ENCODE measurements around the gene TRAPPC12. TPM values are rescaled to one million over a fixed set of nuclear protein-coding genes. Genes with fewer than 3 reads are reported as not detected.

Gene TRAPPC12
- total RNA-seq, 2 donors from 2014 or later, result 98.2 to 103 TPM

DNA sequence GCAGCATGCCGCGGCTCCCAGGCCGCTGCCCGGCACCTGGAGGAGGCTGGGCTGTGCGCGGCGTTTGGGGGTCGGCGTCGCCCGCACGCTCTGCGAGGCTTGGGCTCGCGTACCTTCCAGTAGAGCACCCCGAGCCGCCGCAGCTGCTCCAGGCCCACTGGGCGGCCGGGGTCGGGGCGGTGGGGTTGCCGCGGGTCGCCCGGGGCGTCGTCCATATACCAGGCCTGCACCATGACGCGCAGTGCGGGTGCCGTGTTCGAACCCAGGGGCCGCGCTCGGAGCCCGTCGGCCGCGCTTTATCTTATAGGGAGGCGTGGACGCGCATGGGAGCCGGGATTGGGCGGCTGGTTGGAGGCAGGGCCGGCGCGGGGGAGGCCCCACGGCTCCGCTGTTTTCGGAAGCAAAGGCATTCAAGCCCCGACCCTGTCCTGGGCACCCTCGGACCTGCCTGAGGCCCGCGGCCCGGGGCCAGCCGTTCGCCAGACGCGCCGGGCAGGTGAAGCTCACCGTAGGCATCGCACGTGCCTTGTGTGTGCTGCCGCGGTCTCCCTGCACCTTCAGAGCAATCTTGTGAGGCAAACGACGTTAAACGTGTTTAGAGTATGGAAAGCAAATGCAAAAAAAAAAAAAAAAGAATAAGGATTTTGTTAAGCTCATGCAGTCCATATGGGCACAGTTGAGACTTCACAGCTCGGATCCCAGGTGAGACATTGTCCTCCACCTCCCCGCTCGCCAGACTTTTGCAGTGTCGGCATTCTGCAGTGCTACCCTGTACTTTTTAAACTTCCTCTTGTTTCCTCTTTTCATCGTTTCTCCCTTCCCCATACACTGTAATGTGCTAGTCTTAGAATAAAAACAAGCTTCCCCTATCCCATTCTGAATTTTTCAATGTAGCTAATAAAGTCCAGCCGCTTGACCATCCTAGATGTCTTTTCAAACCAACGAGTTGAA lies 140.0 kb downstream of the TRAPPC12 start, which contains the start of gene ADI1:
Gene ADI1 (minus strand): TSS at position 277 of the 951 bp plus-strand sequence. CDS start 44 bp downstream, at position 233.
- Histone ChIP-seq H3K36me3 (ENCODE audit: control insufficient read depth, insufficient read depth, low read length) (peaks cover 20% of the 10 kb centered on the region), H3K27ac (ENCODE audit: low read depth, low read length) (peak within 1 kb of the TSS; percentile 96), H3K4me3 (ENCODE audit: low read length) (peak within 1 kb of the TSS; percentile 85), H3K9me3 (ENCODE audit: control insufficient read depth, low read length) (peaks cover 23% of the 10 kb centered on the region), H3K4me1 (ENCODE audit: control insufficient read depth, insufficient read depth, low read length) (no peaks in the 10 kb centered on the region), H3K27me3 (ENCODE audit: control insufficient read depth, insufficient read depth, low read length, poor library complexity, severe bottlenecking) (no peaks in the 10 kb centered on the region), H3K9ac (ENCODE audit: extremely low read depth, low read length, poor library complexity, severe bottlenecking) (peak within 1 kb of the TSS; percentile 85)
- TF ChIP-seq, protein P1, sequence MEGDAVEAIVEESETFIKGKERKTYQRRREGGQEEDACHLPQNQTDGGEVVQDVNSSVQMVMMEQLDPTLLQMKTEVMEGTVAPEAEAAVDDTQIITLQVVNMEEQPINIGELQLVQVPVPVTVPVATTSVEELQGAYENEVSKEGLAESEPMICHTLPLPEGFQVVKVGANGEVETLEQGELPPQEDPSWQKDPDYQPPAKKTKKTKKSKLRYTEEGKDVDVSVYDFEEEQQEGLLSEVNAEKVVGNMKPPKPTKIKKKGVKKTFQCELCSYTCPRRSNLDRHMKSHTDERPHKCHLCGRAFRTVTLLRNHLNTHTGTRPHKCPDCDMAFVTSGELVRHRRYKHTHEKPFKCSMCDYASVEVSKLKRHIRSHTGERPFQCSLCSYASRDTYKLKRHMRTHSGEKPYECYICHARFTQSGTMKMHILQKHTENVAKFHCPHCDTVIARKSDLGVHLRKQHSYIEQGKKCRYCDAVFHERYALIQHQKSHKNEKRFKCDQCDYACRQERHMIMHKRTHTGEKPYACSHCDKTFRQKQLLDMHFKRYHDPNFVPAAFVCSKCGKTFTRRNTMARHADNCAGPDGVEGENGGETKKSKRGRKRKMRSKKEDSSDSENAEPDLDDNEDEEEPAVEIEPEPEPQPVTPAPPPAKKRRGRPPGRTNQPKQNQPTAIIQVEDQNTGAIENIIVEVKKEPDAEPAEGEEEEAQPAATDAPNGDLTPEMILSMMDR (conservative IDR thresholded peaks at IDR 0.05), result no peak
- H3K27ac Mint-ChIP-seq, result peak within 1 kb of the TSS; percentile 90
- 9 to 24% methylated on average over 15 to 76 of the region's 76 CpGs for WGBS, 2 experiments (ENCODE audit: insufficient coverage in 1 of 2, insufficient read length in 1 of 2)
- H3K4me1 Mint-ChIP-seq, result peaks cover 20% of the 10 kb centered on the region
- H3K4me3 Mint-ChIP-seq, result peak within 1 kb of the TSS; percentile 81
- peaks cover 29% of the 10 kb centered on the region for H3K36me3 Mint-ChIP-seq (ENCODE audit: low read depth)
- DNase-seq, result peak; percentile 94
- H3K27me3 Mint-ChIP-seq (ENCODE audit: insufficient read depth), result peaks cover 14% of the 10 kb centered on the region
- H3K9me3 Mint-ChIP-seq, result peaks cover 27% of the 10 kb centered on the region

DNA sequence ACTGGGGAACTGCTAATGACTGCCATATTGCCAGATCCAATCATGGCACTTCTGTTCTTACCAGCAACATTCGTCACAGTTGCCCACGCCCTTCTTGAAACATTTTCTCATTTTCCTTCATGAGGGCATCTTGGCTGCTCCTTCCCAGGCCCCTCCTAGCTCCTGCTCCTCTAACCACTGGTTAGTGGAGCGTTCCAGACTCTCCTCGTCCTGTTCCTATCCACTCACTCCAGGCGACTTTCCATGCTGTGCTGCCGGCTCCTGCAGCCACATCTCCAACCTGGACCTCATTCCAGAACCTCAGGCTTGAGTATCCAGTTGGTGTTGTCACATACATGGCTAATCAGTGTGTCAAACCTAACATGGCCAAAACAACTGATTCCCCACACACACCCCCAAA lies 141.1 kb downstream of the TRAPPC12 start:
- Histone ChIP-seq H3K27me3 (ENCODE audit: control insufficient read depth, insufficient read depth, low read length, poor library complexity, severe bottlenecking) (no peaks in the 10 kb centered on the region), H3K9ac (ENCODE audit: extremely low read depth, low read length, poor library complexity, severe bottlenecking) (no peak overlapping the region), H3K27ac (ENCODE audit: low read depth, low read length) (no peak overlapping the region), H3K4me3 (ENCODE audit: low read length) (peak overlapping the region; percentile 85), H3K9me3 (ENCODE audit: control insufficient read depth, low read length) (peaks cover 17% of the 10 kb centered on the region), H3K4me1 (ENCODE audit: control insufficient read depth, insufficient read depth, low read length) (no peaks in the 10 kb centered on the region), H3K36me3 (ENCODE audit: control insufficient read depth, insufficient read depth, low read length) (peaks cover 15% of the 10 kb centered on the region)
- DNase-seq, result no peak
- Mint-ChIP-seq H3K36me3 (ENCODE audit: low read depth) (peaks cover 19% of the 10 kb centered on the region), H3K27me3 (ENCODE audit: insufficient read depth) (peaks cover 17% of the 10 kb centered on the region), H3K4me1 (peaks cover 20% of the 10 kb centered on the region), H3K27ac (no peak overlapping the region), H3K9me3 (peaks cover 16% of the 10 kb centered on the region), H3K4me3 (peak overlapping the region; percentile 81)
- WGBS, 2 experiments (ENCODE audit: insufficient coverage in 1 of 2, insufficient read length in 1 of 2), result 94 to 98% methylated on average over 6 of the region's 6 CpGs
- TF ChIP-seq, protein P1 (conservative IDR thresholded peaks at IDR 0.05), result no peak

DNA sequence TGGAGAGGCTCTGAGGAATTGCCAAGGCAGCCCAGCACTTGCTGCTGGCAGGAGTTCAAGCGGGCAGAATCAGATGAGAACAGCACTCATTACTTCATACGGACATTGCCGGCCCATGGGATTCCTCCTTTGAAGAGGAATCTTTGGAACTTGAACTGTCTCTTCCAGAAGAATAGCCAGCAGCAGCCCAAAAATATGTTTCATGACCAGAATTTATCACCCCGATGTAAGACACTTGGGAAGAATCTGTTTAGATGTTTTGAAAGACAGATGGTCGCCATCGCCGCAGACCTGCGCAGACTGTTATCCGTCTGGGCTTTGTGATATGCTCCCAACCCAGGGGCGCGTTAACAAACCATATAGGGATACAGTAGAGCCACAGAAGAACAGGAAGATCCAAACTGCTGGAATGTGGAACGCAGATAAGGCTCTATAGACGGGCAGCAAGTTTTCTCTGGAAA lies 143.5 kb downstream of the TRAPPC12 start:
- H3K36me3 ChIP-seq (ENCODE audit: control insufficient read depth, insufficient read depth, low read length), result no peaks in the 10 kb centered on the region
- no peak overlapping the region for H3K4me3 ChIP-seq (ENCODE audit: low read length)
- Mint-ChIP-seq H3K27me3 (ENCODE audit: insufficient read depth) (peaks cover 17% of the 10 kb centered on the region), H3K36me3 (ENCODE audit: low read depth) (peaks cover under 1% of the 10 kb centered on the region), H3K4me1 (peaks cover 18% of the 10 kb centered on the region), H3K4me3 (no peak overlapping the region), H3K27ac (no peak overlapping the region), H3K9me3 (no peaks in the 10 kb centered on the region)
- H3K27me3 ChIP-seq (ENCODE audit: control insufficient read depth, insufficient read depth, low read length, poor library complexity, severe bottlenecking), result no peaks in the 10 kb centered on the region
- no peaks in the 10 kb centered on the region for H3K4me1 ChIP-seq (ENCODE audit: control insufficient read depth, insufficient read depth, low read length)
- WGBS, 2 experiments (ENCODE audit: insufficient coverage in 1 of 2, insufficient read length in 1 of 2), result 92 to 93% methylated on average over 11 to 13 of the region's 13 CpGs
- H3K27ac ChIP-seq (ENCODE audit: low read depth, low read length), result no peak overlapping the region
- H3K9ac ChIP-seq (ENCODE audit: extremely low read depth, low read length, poor library complexity, severe bottlenecking), result no peak overlapping the region
- H3K9me3 ChIP-seq (ENCODE audit: control insufficient read depth, low read length), result no peaks in the 10 kb centered on the region
- peak; percentile 21 for DNase-seq
- TF ChIP-seq, protein P1 (conservative IDR thresholded peaks at IDR 0.05), result no peak
